Upper lobe of left lung (tissue), 4 donors: ENCODE data around the gene SDSL.

ENCODE experiments used
- EP300 ChIP-seq, 4 donors: sonication (generic); formaldehyde crosslinking; IDR thresholded peaks; one replicate each; pipeline ENCODE4 v1.5.1; 2017; ENCODE audit warnings: antibody characterized with exemption in 4 of 4, control low read depth in 2 of 4
- POLR2A ChIP-seq, 4 donors: fragments of 450-650 bp; IDR thresholded peaks; one replicate each; pipeline ENCODE4 v1.5.1; 2016 to 2017; ENCODE audit warnings: antibody characterized with exemption in 4 of 4, mild to moderate bottlenecking in 2 of 4
- TF ChIP-seq, protein P1 (sequence below), 6 experiments: fragments of 450-650 bp in 4 of 6; fragments of 200-600 bp in 2 of 6; sonication (generic) in 2 of 6; IDR thresholded peaks; one replicate each; pipeline ENCODE4 v1.5.1; 2016 to 2019; ENCODE audit warnings: antibody characterized with exemption in 6 of 6

DNA sequence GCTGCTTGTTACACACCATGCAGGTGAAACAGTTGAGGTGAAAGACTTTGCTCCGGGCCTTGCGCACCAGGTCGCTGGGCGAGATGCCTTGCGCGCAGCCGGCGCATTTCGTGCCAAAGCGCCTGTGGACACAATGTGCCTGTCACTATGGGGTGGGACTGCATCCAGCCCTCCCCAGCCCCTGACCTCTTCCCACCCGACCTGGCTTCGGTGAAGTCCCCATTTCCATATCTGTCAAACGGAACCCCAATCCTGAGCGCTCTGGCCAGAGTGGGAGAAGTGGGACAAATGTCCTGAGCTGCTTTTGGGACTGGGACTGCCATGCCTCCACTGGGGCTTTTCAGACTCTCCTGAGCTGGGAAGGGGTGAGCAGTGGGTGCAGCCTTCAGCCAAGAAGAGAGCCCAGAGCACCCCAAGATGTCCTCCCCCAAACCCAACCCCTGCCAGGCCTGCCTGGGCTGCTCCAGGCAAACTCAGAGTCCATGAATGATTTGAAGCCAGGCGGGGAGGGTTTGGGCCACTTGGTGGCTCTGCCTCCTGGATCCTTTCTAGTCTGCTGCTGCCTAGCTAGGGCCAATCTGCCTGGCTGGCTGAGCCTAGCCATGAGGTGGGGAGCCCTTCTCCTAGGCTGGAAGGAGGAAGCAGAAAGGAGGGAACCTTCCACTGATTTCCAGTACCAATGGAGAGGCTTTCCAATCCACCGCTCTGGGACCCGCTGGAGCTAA, 47.2 kb downstream of the SDSL start:
- TF ChIP-seq, protein P1, sequence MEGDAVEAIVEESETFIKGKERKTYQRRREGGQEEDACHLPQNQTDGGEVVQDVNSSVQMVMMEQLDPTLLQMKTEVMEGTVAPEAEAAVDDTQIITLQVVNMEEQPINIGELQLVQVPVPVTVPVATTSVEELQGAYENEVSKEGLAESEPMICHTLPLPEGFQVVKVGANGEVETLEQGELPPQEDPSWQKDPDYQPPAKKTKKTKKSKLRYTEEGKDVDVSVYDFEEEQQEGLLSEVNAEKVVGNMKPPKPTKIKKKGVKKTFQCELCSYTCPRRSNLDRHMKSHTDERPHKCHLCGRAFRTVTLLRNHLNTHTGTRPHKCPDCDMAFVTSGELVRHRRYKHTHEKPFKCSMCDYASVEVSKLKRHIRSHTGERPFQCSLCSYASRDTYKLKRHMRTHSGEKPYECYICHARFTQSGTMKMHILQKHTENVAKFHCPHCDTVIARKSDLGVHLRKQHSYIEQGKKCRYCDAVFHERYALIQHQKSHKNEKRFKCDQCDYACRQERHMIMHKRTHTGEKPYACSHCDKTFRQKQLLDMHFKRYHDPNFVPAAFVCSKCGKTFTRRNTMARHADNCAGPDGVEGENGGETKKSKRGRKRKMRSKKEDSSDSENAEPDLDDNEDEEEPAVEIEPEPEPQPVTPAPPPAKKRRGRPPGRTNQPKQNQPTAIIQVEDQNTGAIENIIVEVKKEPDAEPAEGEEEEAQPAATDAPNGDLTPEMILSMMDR (IDR thresholded peaks at IDR 0.05): no peak
- TF ChIP-seq EP300 (IDR thresholded peaks at IDR 0.05) (no peak), POLR2A (IDR thresholded peaks at IDR 0.05) (no peak)
